Iris pigment epithelial cell (primary cell): ENCODE data around the gene H1-8.
A peak's percentile ranks its signal among the peaks of the same experiment; 100 is the strongest.
"Not testable (repeated sequence)": the region's sequence is repeated elsewhere in the genome, so short reads cannot be mapped to it uniquely, and the experiment has no call there.

ENCODE experiments used
- DNase-seq: peaks from one replicate; pipeline ENCODE4 v3.0.0-alpha.2; 2011; ENCODE audit warnings: low read depth

Gene H1-8

GRCh38 chr3:129533406-129533805 lies 9.6 kb upstream of the H1-8 start:
- DNase-seq, result no peak

- no peak for DNase-seq
Measured at GRCh38 chr3:129534428-129535027, 8.4 kb upstream of the H1-8 start.

- DNase-seq, result no peak
Measured at GRCh38 chr3:129535075-129535474, 7.9 kb upstream of the H1-8 start.

GRCh38 chr3:129536374-129536667 lies 6.7 kb upstream of the H1-8 start:
- no peak for DNase-seq

- DNase-seq, result no peak
Measured at GRCh38 chr3:129536804-129537203, 6.2 kb upstream of the H1-8 start.

- DNase-seq, result no peak
Measured at GRCh38 chr3:129539206-129539605, 3.8 kb upstream of the H1-8 start.

GRCh38 chr3:129540776-129541516 lies 2.0 kb upstream of the H1-8 start:
- no peak for DNase-seq

GRCh38 chr3:129542747-129543146 lies 228 bp upstream of the H1-8 start:
- DNase-seq, result no peak

- no peak for DNase-seq
Measured at GRCh38 chr3:129543999-129544398, 1.0 kb downstream of the H1-8 start.

- not testable (repeated sequence) for DNase-seq
Measured at GRCh38 chr3:129545951-129546350, 3.0 kb downstream of the H1-8 start.

GRCh38 chr3:129547241-129547640 lies 4.3 kb downstream of the H1-8 start:
- no peak for DNase-seq

GRCh38 chr3:129548104-129548965 lies 5.4 kb downstream of the H1-8 start:
- DNase-seq, result no peak

- peak; percentile 63 for DNase-seq
Measured at GRCh38 chr3:129549006-129549800, 6.2 kb downstream of the H1-8 start.

GRCh38 chr3:129549805-129550204 lies 6.8 kb downstream of the H1-8 start:
- no peak for DNase-seq

- DNase-seq, result no peak
Measured at GRCh38 chr3:129552287-129553050, 9.5 kb downstream of the H1-8 start.

GRCh38 chr3:129553171-129553570 lies 10.2 kb downstream of the H1-8 start:
- DNase-seq, result no peak

GRCh38 chr3:129553719-129554118 lies 10.7 kb downstream of the H1-8 start:
- DNase-seq, result no peak

GRCh38 chr3:129554356-129555152 lies 11.6 kb downstream of the H1-8 start:
- DNase-seq, result peak; percentile 39

GRCh38 chr3:129555153-129555550 lies 12.2 kb downstream of the H1-8 start:
- DNase-seq, result no peak

GRCh38 chr3:129555616-129556357 lies 12.8 kb downstream of the H1-8 start:
- DNase-seq, result peak; percentile 24
